Motor neuron (in vitro differentiated cells): ENCODE data around the gene TMEM143. TPM values are rescaled to one million over a fixed set of nuclear protein-coding genes. Genes with fewer than 3 reads are reported as not detected.
"Not testable (repeated sequence)": the region's sequence is repeated elsewhere in the genome, so short reads cannot be mapped to it uniquely, and the experiment has no call there.

Experiments
- ATAC-seq, 8 experiments: fragments of 200-7000 bp; cut with Tn5 transposase; replicated peaks in 6 of 8; 2 replicates each; pipeline ENCODE4 v1.8.0; 2021; ENCODE audit warnings: mild to moderate bottlenecking in 8 of 8, moderate library complexity in 8 of 8
- H3K27ac ChIP-seq, 2 donors: fragments of 250-450 bp; sonication (Bioruptor Pico); 2 replicates each; pipeline ENCODE4 v1.9.0; 2021; ENCODE audit warnings: antibody characterized with exemption in 2 of 2, mild to moderate bottlenecking in 2 of 2, moderate library complexity in 1 of 2
- H3K4me1 ChIP-seq, 2 donors: fragments of 250-450 bp; sonication (Bioruptor Pico); replicated peaks in 1 of 2; 2 replicates each; pipeline ENCODE4 v1.6.1; 2021; ENCODE audit warnings: antibody characterized with exemption in 2 of 2, mild to moderate bottlenecking in 2 of 2, moderate library complexity in 1 of 2
- H3K4me3 ChIP-seq, 5 donors: fragments of 250-450 bp; sonication (Bioruptor Pico); 2 replicates each; pipeline ENCODE4 v1.9.0; 2021; ENCODE audit warnings: antibody characterized with exemption in 5 of 5, mild to moderate bottlenecking in 5 of 5, moderate library complexity in 4 of 5
- WGBS, 10 experiments: fragments of 450-650 bp; shearing (Covaris generic); methylation state at CpG; one replicate each; pipeline ENCODE4 v1.0.0; 2022; 5-methylcytosine and 5-hydroxymethylcytosine counted together
- in situ Hi-C, 9 experiments: fragments of 400-800 bp; cut with MboI; loops; one replicate each; pipeline ENCODE4 v1.15.0; 2021; ENCODE audit warnings: low sequenced_read_pairs in 9 of 9, low pct_unique_long_range_greater_than_20kb in 2 of 9; ENCODE audit not compliant: unreplicated experiment in 9 of 9
- total RNA-seq, 8 experiments: library from RNA; unstranded; fragments of 300-600 nt; gene quantifications; 2 replicates each; pipeline versions ENCODE4 v1.2.3 to v1.2.4, GENCODE V29; 2022

Gene TMEM143
- total RNA-seq, 8 experiments from 2014 or later, result 4.0 to 12.7 (median 7.9) TPM

- H3K4me3 ChIP-seq, result peak overlapping the region; percentile 49 to 63 (median 58)
- no peak for ATAC-seq
- no peak overlapping the region for H3K27ac ChIP-seq
- in situ Hi-C loops, result no loop called here
- peaks cover 42 to 61% of the 10 kb centered on the region in 2 donors for H3K4me1 ChIP-seq
- 0 to 60% (median 39%) methylated on average over 1 to 2 of the region's 9 CpGs; no CpG with 5 or more reads in 6 of the 10 experiments for WGBS, 10 experiments
Observed at GRCh38 chr19:48395499-48395898, 31.8 kb upstream of the TMEM143 start.

GRCh38 chr19:48395170-48395455 is 31.4 kb upstream of the TMEM143 start:
- H3K27ac ChIP-seq, result no peak overlapping the region
- in situ Hi-C loops, result no loop called here
- no peak for ATAC-seq
- H3K4me1 ChIP-seq, result peaks cover 38 to 57% of the 10 kb centered on the region in 2 donors
- WGBS, 10 experiments, result no CpG with 5 or more reads among the region's 6 CpGs
- H3K4me3 ChIP-seq, result peak overlapping the region; percentile 49 to 63 (median 58)

- H3K27ac ChIP-seq, result peak overlapping the region in 1 of 2 donors; percentile 70
- peak in 1 of 8 experiments; percentile 0 for ATAC-seq
- WGBS, 10 experiments, result 0% methylated on average over 6 of the region's 38 CpGs; no CpG with 5 or more reads in 9 of the 10 experiments
- H3K4me3 ChIP-seq, result peak overlapping the region; percentile 49 to 63 (median 58)
- in situ Hi-C loops, result no loop called here
- H3K4me1 ChIP-seq, result peaks cover 38 to 54% of the 10 kb centered on the region in 2 donors
Observed at GRCh38 chr19:48394331-48395169, 30.8 kb upstream of the TMEM143 start.

GRCh38 chr19:48393559-48394330 is 30.0 kb upstream of the TMEM143 start, which contains the start of gene GRIN2D:
TSS of gene GRIN2D (plus strand) at chr19:48393668. CDS start at chr19:48398393, 4,725 bp downstream.
- in situ Hi-C loops, result no loop called here
- WGBS, 10 experiments, result no CpG with 5 or more reads among the region's 40 CpGs
- Histone ChIP-seq H3K4me3 (peak within 1 kb of the TSS; percentile 49 to 63 (median 58)), H3K4me1 (peaks cover 38 to 47% of the 10 kb centered on the region in 2 donors), H3K27ac (peak within 1 kb of the TSS; percentile 65 to 70)
- peak; percentile 6 to 64 (median 54) for ATAC-seq

GRCh38 chr19:48392860-48393558 is 29.3 kb upstream of the TMEM143 start:
- peak in 3 of 8 experiments; percentile 0 to 18 (median 5) for ATAC-seq
- in situ Hi-C loops, result no loop called here
- peak overlapping the region; percentile 49 to 63 (median 58) for H3K4me3 ChIP-seq
- H3K27ac ChIP-seq, result peak overlapping the region; percentile 65 to 70
- H3K4me1 ChIP-seq, result peaks cover 38 to 45% of the 10 kb centered on the region in 2 donors
- WGBS, 10 experiments, result 66 to 100% methylated on average over 2 to 5 of the region's 15 CpGs; no CpG with 5 or more reads in 8 of the 10 experiments

GRCh38 chr19:48392006-48392344 is 28.2 kb upstream of the TMEM143 start:
- H3K4me3 ChIP-seq, in situ Hi-C loops, H3K27ac ChIP-seq, ATAC-seq: not testable (repeated sequence)
- H3K4me1 ChIP-seq, result peaks cover 30 to 35% of the 10 kb centered on the region in 2 donors
- WGBS, 10 experiments, result no CpG with 5 or more reads among the region's 1 CpG

- 20 to 39% methylated on average over 3 to 4 of the region's 42 CpGs; no CpG with 5 or more reads in 8 of the 10 experiments for WGBS, 10 experiments
- in situ Hi-C loops, result no loop called here
- peaks cover 24 to 29% of the 10 kb centered on the region in 2 donors for H3K4me1 ChIP-seq
- H3K27ac ChIP-seq, result peak within 1 kb of the TSS; percentile 86 to 94
- ATAC-seq, result peak; percentile 47 to 70 (median 52)
- peak within 1 kb of the TSS; percentile 75 to 99 (median 93) for H3K4me3 ChIP-seq
Observed at GRCh38 chr19:48391100-48392005, 27.6 kb upstream of the TMEM143 start, which contains the start of gene KDELR1. TSS of gene KDELR1 (minus strand) at chr19:48391551. CDS start at chr19:48391358, 193 bp downstream.

- in situ Hi-C loops, result no loop called here
- H3K27ac ChIP-seq, result peak overlapping the region; percentile 86 to 94
- WGBS, 10 experiments, result 0% methylated on average over 1 to 3 of the region's 24 CpGs; no CpG with 5 or more reads in 7 of the 10 experiments
- H3K4me1 ChIP-seq, result peaks cover 15 to 20% of the 10 kb centered on the region in 2 donors
- ATAC-seq, result peak; percentile 43 to 75 (median 49)
- peak overlapping the region; percentile 75 to 99 (median 93) for H3K4me3 ChIP-seq
Observed at GRCh38 chr19:48390188-48391099, 26.7 kb upstream of the TMEM143 start.

- WGBS, 10 experiments, result 67 to 100% (median 97%) methylated on average over 1 to 3 of the region's 3 CpGs; no CpG with 5 or more reads in 6 of the 10 experiments
- in situ Hi-C loops, result no loop called here
- no peak overlapping the region for H3K27ac ChIP-seq
- H3K4me1 ChIP-seq, result no peaks in the 10 kb centered on the region
- ATAC-seq, result no peak
- H3K4me3 ChIP-seq, result no peak overlapping the region
Observed at GRCh38 chr19:48386981-48387380, 23.2 kb upstream of the TMEM143 start.

- ATAC-seq, result no peak
- no peak overlapping the region for H3K4me3 ChIP-seq
- 75 to 100% (median 98%) methylated on average over 1 to 7 of the region's 7 CpGs; no CpG with 5 or more reads in 1 of the 10 experiments for WGBS, 10 experiments
- no peaks in the 10 kb centered on the region for H3K4me1 ChIP-seq
- in situ Hi-C loops, result no loop called here
- H3K27ac ChIP-seq, result no peak overlapping the region
Observed at GRCh38 chr19:48385461-48386087, 21.8 kb upstream of the TMEM143 start.

GRCh38 chr19:48382286-48382685 is 18.5 kb upstream of the TMEM143 start:
- no peak for ATAC-seq
- Histone ChIP-seq H3K4me3 (no peak overlapping the region), H3K27ac (no peak overlapping the region), H3K4me1 (no peaks in the 10 kb centered on the region)
- 49 to 100% (median 100%) methylated on average over 2 to 4 of the region's 8 CpGs; no CpG with 5 or more reads in 5 of the 10 experiments for WGBS, 10 experiments
- in situ Hi-C loops, result no loop called here
